ENCODE data around the gene RYR1.
"Not testable (repeated sequence)": the region's sequence is repeated elsewhere in the genome, so short reads cannot be mapped to it uniquely, and the experiment has no call there.

Gene RYR1

DNA sequence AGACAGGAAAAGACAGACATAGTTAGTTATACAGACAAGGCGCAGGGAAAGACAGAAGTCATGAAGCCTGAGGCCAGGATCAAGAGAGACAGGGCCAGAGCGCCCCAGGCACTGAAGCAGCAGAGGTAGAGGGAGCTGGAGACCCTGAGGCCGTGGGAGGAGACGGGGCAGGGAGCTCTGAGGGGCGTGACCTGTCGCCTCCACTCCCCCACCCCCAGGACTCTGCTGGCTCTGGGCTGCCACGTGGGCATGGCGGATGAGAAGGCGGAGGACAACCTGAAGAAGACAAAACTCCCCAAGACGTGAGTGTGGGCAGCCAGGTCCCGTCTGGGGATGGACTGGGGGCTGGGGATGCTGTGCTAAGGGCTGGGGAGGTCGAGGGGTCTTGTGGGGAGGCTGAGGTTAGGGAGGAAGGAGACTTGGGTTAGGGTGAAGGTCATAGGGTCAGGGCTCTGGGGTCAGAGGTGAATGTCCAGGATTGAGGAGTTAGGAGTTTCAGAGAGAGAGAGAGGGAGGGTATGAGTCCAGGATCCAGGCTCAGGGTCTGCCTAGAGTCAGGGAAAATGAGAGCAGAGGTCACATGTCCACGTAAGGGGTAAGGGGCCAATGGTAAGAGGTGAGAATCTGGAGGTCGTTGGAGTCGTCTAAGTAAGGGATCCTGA is 31.1 kb downstream of the RYR1 start:
- H3K27ac ChIP-seq: no peak overlapping the region
- TF ChIP-seq CTCF (conservative IDR thresholded peaks at IDR 0.05): no peak

- TF ChIP-seq CTCF (conservative IDR thresholded peaks at IDR 0.05): no peak
- H3K27ac ChIP-seq: no peak overlapping the region
Observed at GRCh38 chr19:38466050-38466449, 32.6 kb downstream of the RYR1 start.

- H3K27ac ChIP-seq: no peak overlapping the region
- TF ChIP-seq CTCF (conservative IDR thresholded peaks at IDR 0.05): no peak
Observed at GRCh38 chr19:38467541-38468525, 34.3 kb downstream of the RYR1 start.

- TF ChIP-seq CTCF (conservative IDR thresholded peaks at IDR 0.05): no peak
Observed at GRCh38 chr19:38469151-38469550, 35.7 kb downstream of the RYR1 start.

GRCh38 chr19:38470788-38471480 is 37.4 kb downstream of the RYR1 start:
- no peak overlapping the region for H3K27ac ChIP-seq
- no peak for TF ChIP-seq CTCF (conservative IDR thresholded peaks at IDR 0.05)

More at GRCh38 chr19:38469151-38469550, 35.7 kb downstream of the RYR1 start:
- no peak overlapping the region for H3K27ac ChIP-seq

DNA sequence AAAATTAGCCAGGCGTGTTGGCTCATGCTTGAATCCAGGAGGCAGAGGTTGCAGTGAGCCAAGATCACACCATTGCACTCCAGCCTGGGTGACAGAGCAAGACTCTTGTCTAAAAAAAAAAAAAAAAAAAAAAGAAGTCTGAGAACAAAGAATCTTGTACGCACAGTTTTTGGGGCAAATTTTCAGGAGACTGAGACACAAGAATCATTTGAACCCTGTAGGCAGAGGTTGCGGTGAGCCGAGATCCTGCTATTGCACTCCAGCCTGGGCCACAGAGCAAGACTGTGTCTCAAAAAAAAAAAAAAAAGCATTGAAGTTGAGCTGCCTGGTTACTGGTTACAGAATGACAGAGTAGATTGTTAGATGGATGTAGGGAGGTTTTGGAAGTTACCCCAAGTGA is 39.2 kb downstream of the RYR1 start:
- H3K27ac ChIP-seq: not testable (repeated sequence)

GRCh38 chr19:38473201-38473600 is 39.7 kb downstream of the RYR1 start:
- TF ChIP-seq CTCF (conservative IDR thresholded peaks at IDR 0.05): no peak
- H3K27ac ChIP-seq: no peak overlapping the region

Measured in VCaP (cell line).